Measurements from ENCODE around the gene UST.
"Not testable (repeated sequence)": the region's sequence is repeated elsewhere in the genome, so short reads cannot be mapped to it uniquely, and the experiment has no call there.

Gene UST

DNA sequence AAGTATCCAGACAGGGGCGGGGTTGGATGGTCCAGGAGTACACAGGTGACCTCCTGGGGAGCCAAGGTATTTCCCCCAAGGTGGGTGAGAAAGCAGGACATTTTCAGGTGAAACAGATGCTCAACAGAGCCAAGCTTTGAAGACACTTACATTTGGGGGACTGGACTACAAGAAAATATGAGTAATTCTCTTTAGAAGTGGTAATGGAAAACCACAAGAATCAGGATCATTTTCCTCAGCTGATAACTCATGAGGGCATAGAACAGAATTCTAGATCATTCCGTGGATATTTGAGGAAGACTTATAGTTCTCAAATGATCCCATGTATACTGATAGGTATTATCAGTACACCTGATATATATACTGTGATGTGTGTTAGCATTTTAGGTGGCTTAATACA is 89.9 kb downstream of the UST start:
- no peak for DNase-seq (ENCODE audit: low spot score)

DNA sequence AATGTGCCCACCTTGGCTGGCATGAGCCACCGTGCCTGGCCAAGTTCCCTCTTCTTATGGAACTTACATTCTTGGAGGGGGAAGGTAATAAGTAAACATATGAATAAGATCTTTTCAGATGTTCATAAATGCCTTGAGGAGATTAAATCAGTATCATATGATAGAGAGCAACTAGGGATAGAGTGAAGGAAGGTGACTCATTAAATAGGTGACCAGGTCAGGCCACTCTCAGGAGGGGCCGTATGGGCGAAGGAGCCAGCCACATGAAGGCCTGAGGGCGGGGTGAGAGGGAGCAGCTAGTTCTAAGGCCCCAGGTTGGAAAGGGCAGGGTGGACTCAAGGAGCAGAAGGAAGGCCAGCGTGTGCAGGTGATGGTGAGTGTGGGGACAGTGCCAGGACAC is 91.1 kb downstream of the UST start:
- DNase-seq (ENCODE audit: low spot score): no peak

DNA sequence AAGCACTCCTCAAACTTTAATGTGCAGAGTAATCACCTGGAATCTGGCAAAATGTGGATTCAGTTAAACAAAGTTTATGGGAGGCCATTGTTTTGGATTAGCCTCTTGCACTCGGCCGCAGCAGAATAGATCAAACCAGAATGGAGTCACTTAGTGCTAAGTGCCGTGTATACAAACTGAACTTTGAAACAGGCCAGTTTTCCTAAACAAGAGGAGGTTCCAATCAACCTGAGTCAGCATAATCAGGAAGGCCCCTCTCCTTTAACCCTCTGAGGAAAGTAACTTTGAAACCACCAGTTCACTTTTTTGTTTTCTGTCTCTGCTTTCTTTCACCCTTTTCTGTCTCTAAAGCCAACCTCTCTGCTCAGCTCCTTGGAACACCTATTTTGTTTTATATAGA is 92.2 kb downstream of the UST start:
- no peak for DNase-seq (ENCODE audit: low spot score)

DNA sequence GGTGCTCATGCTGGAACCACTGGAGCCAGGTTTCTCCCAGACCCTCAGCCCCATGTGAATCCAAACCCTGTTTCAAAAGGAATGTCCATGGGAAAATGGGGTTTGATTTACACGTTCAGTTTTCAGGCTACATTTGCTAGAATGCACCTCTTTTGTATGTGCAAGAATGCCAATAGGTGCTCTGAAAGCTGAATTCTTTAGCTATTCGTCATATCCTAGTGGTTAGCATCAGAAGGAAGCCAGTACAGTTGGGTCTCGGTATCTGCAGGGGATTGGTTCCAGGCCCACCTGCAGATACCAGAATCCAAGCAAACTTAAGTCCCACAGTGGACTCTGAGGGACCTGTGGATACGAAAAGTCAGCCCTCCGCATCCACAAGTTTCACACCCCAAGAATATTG is 93.4 kb downstream of the UST start:
- no peak for DNase-seq (ENCODE audit: low spot score)

DNA sequence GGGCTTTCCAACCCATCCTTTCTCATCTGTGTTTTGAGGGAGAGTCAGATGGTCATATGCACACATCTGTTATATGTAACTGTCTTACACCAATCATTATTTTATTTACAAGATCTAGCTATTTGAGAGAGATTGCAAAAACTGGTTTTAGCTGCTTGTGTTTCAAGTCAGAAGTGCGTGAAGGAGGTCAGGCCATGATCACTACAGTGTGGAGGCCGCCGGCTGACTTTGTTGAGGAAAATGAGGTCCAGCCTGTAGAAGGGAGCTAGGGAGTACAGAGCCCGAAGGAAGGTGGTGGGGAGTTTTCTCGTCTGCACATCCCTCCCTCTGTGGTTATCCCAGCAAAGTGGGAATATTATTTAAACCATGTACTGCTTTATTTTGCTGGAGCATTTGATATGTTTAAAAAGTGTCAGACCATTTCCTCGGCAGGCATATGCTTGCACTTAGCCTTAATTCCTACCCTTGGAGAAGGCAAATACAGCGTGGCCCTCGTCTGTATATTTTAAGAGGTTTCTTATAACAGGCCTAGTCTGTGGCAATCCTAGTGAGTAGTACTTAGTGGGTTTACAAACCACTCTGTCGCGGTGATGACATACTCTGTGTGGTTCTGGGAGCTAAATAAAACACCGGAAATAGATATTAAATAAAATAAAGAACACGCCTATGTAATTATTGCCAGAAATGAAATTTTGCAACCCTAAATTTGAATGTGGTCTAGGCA is 95.6 kb downstream of the UST start:
- no peak for DNase-seq (ENCODE audit: low spot score)

DNA sequence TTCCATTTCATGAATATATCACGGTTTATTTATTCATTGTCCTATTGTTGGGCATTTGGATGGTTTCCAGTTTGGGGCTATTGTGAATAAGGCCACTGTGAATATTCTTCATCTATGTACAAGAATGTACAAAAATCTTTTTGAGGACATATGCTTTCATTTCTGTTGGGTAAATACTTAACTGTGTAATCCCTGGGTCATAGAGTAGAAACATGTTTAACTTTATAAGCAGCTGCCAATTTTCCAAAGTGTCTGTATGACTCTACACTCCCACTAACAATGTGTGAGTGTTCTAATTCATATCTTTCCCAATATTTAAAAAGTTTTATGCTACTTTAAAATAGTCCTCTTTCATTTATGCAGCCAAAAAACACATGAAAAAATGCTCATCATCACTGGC is 98.6 kb downstream of the UST start:
- no peak for DNase-seq (ENCODE audit: low spot score)

DNA sequence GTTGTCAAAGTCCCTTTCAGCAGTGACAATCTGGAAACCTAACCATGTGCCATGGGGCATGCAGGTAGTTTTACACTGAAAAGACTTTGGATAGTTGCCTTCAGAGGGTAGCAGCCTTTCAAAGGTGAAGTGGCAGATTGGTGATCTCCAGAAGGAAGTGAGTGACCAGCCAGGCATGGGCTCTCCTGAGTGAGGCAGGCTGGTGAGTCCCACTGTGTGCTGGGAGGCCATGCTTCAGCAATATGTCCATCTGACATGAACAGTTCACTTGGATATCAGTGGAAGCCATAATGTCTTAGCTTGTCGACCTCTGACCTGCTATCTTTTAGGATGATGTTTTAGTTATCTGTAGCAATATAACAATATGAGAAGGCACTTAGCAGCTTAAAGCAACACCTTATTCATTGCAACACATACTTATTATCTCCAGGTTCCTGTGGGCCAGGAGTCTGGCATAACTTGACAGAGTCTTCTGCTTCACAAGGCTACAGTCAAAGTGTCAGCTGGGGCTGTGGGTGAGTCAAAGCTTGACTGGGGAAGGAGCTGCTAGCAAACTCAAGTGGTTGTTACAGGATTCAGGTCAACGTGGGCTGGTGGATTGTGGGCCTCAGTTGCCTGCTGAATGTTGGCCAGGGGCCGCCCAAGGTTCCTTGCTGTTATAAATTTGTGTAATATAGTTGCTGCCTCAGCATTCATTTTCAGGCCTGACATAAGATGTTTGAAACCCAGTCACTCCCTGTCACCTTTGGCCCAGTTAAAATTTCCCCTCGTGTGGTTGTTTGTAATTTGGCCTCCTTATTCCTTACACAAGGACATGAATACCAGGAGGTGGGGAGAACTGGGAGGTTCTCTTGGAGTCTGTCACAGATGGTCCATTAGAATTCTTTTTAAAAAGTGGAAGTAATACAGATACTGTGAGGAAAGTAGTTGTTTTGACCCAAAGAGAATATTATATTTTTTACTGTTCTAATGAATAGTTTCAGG is 100.2 kb downstream of the UST start:
- DNase-seq (ENCODE audit: low spot score): no peak

DNA sequence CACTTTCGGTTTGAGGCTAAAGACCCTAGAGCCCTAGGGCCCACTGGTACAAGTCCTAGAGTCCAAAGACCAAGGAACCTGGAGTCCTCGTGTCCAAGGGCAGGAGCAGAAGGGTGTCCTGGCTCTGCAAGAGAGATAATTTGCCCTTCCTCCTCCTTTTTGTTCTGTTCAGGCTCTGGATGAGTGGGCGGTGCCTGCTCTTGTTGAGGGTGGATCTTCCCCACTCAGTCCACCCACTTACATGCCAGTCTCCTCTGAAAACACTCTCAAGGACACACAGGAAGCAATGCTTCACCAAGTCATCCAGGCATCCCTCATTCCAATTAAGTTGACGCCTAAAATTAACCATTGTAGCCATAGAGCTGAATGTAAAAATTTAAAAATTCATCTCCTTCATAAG is 102.1 kb downstream of the UST start:
- no peak for DNase-seq (ENCODE audit: low spot score)

DNA sequence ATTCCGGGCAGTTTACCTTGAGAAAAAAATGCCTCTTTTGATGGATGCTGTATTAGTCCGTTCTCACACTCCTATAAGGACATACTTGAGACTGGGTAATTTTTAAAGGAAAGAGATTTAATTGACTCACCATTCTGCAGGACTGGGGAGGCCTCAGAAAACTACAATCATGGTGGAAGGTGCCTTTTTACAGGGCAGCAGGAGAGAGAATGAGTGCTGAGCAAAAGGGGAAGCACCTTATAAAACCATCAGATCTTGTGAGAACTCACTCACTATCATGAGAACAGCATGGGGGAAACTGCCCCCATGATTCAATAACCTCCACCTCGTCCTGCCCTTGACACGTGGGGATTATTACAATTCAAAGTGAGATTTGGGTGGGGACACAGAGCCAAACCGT is 102.6 kb downstream of the UST start:
- DNase-seq (ENCODE audit: low spot score): not testable (repeated sequence)

DNA sequence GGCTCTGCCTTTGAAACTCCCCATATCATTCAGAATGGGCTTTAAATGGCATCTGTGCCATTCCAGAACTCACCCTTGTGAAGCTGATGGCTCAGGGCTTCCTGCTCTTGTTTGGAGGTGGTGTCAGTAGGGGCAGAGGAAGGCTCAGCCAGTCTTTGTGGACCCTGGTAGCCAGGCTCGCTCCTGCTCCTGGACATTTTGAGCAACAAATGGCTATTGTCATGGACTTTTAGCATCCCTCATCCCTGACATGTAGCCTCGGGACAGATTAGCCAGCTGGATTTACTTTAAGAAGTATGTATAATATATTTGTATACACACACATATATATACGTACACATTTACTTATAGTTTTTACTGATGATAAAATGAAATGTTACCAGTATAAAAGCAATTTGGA is 104.1 kb downstream of the UST start:
- no peak for DNase-seq (ENCODE audit: low spot score)

DNA sequence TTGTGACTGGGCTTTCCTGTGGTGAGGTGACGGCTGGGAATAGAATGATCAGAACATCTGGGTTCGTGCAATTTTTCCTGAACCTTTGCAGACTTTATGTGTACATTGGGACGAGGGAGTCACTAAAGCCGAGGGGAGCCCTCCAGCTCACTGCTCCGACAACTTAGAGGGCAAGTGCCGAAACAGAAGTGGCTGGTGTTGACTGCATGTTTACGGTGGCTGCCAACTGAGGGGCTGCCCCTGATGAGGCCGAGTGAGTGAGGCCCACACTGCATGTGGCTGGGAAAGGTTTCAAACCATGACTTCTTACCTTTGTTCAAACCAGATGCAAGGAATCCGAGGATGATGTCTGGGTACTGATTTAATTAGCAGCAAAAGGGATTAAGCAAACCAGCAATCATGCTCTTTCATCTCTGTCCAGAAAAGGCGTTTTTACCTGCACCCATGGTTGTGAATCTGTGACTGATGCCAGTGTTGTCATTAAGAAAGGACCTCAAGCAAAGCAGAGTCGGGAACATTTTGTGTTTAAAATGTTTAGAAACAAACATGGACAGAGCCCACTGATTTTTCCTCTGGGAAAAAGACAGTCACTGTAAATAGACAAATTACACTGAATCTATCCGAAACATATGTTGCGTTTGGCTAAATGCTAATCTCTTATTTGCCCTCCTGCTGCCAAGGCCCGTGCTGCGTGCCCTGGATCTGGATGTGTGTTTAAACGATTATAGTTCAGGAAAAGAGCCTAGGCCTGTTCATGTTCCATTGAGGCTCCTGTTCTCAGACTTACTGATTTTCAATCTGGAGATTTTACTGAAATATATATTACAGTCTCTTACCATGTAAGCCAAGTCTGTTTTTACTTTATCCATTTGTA is 105.1 kb downstream of the UST start:
- DNase-seq (ENCODE audit: low spot score): no peak

DNA sequence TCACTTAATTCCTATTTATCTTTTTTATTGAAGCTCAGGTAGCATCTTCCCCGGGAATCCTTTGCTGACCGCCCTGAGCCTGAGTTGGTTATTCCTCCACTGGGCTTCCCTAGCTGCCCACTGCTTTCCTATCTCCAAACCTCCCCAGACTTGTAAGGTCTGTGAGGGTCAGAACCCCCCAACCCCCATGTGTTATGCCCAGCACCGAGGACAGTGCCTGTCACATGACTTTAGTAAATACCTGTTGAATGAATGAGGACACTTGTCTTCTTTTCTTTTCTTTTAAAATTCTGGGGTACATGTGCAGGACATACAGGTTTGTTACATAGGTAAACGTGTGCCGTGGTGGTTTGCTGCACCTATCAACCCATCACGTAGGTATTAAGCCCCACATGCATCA is 105.9 kb downstream of the UST start:
- DNase-seq (ENCODE audit: low spot score): no peak

DNA sequence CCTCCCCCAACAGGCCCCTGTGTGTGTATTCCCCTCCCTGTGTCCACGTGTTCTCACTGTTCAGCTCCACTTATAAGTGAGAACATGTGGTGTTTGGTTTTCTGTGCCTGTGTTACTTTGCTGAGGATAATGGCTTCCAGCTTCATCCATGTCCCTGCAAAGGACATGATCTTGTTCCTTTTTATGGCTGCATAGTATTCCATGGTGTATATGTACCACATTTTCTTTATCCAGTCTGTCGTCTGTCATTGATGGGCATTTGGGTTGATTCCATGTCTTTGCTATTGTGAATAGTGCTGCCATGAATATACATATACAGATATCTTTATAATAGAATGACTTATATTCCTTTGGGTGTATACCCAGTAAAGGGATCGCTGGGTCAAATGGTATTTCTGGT is 106.3 kb downstream of the UST start:
- not testable (repeated sequence) for DNase-seq (ENCODE audit: low spot score)

DNA sequence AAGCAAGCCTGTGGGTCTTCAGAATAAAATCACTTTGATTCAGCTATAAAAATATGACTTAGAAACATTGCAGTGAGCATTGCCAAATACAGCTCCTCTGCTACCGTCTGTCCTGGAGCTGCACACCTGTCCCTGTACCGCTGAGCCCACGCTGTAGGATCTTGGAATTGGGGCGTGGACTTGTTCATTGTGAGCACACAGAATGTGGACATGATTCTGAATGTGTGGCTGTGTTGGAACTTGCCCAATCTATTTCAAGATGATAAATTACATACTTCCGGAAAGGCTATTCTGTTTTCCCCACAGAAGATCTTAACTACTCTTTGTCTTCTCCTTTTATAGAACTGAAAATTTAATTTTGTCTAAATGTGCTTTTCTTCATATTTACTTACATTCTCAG is 107.3 kb downstream of the UST start:
- no peak for DNase-seq (ENCODE audit: low spot score)

DNA sequence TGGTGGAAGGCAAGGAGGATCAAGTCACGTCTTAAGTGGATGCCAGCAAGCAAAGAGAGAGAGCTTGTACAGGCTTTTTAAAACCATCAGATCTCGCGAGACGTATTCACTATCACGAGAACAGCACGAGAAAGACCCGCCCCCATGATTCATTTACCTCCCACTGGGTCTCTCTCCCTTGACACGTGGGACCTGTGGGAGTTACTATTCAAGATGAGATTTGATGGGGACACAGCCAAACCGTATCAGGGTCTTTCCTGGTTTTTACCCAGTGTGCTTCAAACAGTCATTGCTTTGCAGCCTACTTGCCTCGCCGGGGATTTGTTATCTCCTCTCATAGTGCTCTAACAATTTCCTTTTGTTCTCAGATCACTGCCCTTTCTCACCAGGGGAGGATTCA is 108.2 kb downstream of the UST start:
- DNase-seq (ENCODE audit: low spot score): no peak

DNA sequence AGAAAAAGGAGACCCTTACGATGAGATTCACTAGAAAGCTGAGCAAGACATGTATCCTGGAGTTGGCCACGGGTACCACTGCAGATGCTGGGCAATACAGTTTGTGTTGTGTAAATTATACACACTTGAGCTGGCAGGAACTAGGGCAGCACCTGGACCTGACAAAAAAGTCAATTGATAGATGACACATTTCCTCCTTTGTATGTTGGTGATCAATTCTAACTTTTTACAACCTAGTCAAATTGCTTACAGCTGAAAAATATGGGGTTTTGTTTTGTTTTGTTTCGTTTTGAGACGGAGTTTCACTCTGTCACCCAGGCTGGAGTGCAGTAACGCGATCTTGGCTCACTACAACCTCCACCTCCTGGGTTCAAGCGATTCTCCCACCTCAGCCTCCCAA is 108.9 kb downstream of the UST start:
- no peak for DNase-seq (ENCODE audit: low spot score)

DNA sequence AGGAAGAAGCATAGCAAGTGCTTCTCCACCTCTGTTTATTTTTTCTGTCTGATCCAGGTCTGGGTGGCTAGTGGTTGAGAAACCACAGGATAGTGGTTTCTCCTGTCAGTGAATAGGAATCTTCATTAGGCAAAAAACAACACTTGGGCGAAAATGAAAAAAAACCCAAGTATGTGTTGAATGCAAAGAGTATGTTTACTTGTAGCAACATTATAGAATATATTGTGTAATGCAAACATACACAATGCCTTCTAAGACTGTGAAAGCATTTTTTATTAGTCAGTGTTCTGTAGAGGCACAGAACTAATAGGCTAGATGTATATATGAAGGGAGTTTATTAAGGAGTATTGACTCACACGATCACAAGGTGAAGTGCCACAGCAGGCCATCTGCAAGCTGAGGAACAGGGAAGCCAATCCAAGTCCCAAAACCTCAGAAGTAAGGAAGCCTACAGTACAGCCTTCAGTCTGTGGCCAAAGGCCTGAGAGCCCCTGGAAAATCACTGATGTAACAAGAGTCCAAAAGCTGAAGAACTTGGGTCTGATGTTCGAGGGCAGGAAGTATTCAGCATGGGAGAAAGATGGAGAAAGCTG is 111.1 kb downstream of the UST start:
- no peak for DNase-seq (ENCODE audit: low spot score)

DNA sequence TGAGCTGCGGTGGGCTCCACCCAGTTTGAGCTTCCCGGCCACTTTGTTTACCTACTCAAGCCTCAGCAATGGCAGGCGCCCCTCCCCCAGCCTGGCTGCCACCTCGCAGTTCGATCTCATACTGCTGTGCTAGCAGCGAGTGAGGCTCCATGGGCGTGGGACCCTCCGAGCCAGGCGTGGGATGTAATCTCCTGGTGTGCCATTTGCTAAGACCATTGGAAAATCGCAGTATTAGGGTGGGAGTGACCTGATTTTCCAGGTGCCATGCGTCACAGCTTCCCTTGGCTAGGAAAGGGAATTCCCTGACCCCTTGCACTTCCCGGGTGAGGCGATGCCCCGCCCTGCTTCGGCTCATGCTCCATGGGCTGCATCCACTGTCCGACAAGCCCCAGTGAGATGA is 117.3 kb downstream of the UST start:
- not testable (repeated sequence) for DNase-seq (ENCODE audit: low spot score)

DNA sequence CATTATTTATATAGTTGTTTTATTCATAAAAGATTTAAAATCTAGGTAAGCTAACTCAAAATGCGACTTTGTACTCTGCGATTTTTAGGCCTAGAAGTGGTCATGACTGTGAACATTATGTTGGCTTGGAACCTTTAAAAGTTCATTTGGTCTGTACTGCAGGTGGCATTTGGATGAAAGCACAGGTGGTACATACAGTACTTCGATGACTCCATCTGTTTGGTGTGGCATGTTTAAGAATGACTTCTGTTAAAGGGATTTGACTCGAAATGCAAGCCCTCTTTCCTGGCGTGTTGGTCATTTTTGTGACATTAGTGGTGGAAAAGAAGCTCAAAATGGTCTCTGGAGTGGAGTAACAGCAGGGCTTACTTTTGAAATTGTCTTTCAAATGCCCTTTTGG is 118.1 kb downstream of the UST start:
- DNase-seq (ENCODE audit: low spot score): no peak

DNA sequence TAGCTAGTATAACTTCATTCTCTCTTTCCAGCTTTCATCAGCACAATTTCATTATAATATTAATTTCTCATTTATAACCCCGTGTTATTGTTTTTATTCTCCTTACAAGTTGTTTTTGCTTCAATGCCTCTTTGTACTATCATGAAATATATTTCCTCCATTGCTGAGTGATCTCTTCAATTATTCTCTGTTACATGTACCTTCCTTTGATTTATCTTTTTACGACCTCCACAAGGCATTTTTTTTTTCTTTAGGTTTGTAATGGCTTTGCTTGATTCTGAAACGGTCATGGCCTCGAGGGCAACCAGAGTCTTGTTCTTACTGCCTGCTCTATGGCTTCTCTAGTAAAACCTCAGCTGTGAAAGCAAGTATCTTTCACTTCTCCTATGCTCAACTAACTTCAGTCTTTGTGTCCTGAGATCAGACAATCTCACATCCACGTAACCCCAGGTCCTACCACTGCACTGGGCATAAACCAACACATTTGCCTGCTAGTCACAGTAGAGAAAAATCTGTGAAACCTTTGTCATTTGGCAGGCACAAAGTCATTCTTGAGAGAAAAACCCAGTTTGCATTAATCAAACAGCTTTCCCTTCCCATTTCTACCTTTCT is 119.9 kb downstream of the UST start:
- DNase-seq (ENCODE audit: low spot score): no peak

DNA sequence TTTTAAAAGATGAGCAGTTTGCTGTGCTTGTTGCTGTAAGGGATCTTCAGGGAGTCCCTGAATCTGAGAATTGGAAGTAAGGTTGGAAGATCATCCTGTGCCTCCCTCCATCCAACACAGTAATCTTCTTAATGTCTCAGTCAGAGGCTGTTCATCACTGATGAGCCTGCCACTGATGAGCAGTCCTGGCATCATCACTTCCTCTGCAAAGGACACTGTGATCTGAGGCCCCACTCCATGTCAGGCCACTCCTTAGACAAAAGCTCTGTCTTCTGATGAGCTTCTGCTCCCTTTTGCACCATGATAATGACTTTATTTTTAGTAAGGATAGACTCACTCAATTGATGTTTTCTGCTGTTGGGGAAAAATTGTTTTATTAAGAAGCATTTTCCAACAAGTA is 121.0 kb downstream of the UST start:
- no peak for DNase-seq (ENCODE audit: low spot score)

DNA sequence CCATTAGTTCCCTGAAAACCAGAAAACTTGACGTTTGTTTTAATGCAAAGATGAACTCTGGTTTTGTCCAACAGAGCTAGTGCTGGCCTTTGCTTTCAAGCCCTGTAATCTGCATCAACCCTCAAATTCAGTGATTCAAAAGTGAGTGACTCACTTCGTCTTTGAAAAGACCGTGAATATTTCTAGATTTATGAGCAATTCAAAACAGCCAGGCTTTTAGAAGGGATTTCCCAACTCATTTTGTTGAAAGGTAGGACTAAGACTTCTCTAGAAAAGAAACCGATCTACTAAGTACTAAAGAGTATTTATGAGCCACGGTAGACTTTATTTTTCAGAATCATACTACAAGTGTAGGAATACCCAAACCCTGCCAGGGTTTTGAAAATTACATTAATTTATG is 121.5 kb downstream of the UST start:
- DNase-seq (ENCODE audit: low spot score): no peak
